HepG2 (cell line): Measurements from ENCODE around the gene SMARCAD1. TPM values are rescaled to one million over a fixed set of nuclear protein-coding genes. Genes with fewer than 3 reads are reported as not detected.
A peak's percentile ranks its signal among the peaks of the same experiment; 100 is the strongest.

Source experiments
- EED ChIP-seq: sonication (generic); formaldehyde crosslinking; IDR thresholded peaks from 2 replicates; pipeline ENCODE4 v1.5.0; 2020; ENCODE audit warnings: mild to moderate bottlenecking, missing genetic modification reagents
- HDAC2 ChIP-seq: sonication (generic); formaldehyde crosslinking; IDR thresholded peaks from 2 replicates; pipeline ENCODE4 v1.4.0; 2020; ENCODE audit warnings: missing genetic modification reagents
- HOXD1 ChIP-seq: sonication (generic); formaldehyde crosslinking; IDR thresholded peaks from 2 replicates; pipeline ENCODE4 v1.5.0; 2020; ENCODE audit warnings: missing genetic modification reagents
- MATR3 ChIP-seq: sonication (generic); formaldehyde crosslinking; IDR thresholded peaks from 2 replicates; pipeline ENCODE4 v1.4.0; 2020; ENCODE audit warnings: missing genetic modification reagents
- MAX ChIP-seq: IDR thresholded peaks from 2 replicates; pipeline ENCODE4 v1.6.1; 2012; ENCODE audit warnings: inconsistent platforms
- MED1 ChIP-seq: sonication (generic); formaldehyde crosslinking; IDR thresholded peaks from 2 replicates; pipeline ENCODE4 v1.4.0; 2020; ENCODE audit warnings: missing genetic modification reagents
- MYC ChIP-seq: sonication (generic); formaldehyde crosslinking; IDR thresholded peaks from 2 replicates; pipeline ENCODE4 v1.9.0; 2021; ENCODE audit warnings: missing genetic modification reagents, borderline replicate concordance
- SMAD3 ChIP-seq: sonication (generic); formaldehyde crosslinking; IDR thresholded peaks from 2 replicates; pipeline ENCODE4 v1.4.0; 2020; ENCODE audit warnings: missing genetic modification reagents
- SP2 ChIP-seq: sonication (generic); formaldehyde crosslinking; IDR thresholded peaks from 2 replicates; pipeline ENCODE4 v1.5.1; 2020; ENCODE audit warnings: mild to moderate bottlenecking, missing genetic modification reagents
- TBX3 ChIP-seq: fragments of 450-650 bp; IDR thresholded peaks from 2 replicates; pipeline ENCODE4 v1.6.1; 2017; ENCODE audit warnings: antibody characterized with exemption, mild to moderate bottlenecking, inconsistent platforms, borderline replicate concordance
- ZBED4 ChIP-seq: sonication (generic); formaldehyde crosslinking; IDR thresholded peaks from 2 replicates; pipeline ENCODE4 v1.4.0; 2020; ENCODE audit warnings: missing genetic modification reagents, borderline replicate concordance
- ZBTB25 ChIP-seq: IDR thresholded peaks from 2 replicates; pipeline ENCODE4 v1.6.1; 2018; ENCODE audit warnings: missing genetic modification reagents
- ZBTB7B ChIP-seq: sonication (generic); formaldehyde crosslinking; IDR thresholded peaks from 2 replicates; pipeline ENCODE4 v1.4.0; 2020; ENCODE audit warnings: missing genetic modification reagents
- ZBTB8A ChIP-seq: sonication (generic); formaldehyde crosslinking; IDR thresholded peaks from 2 replicates; pipeline ENCODE4 v1.4.0; 2020; ENCODE audit warnings: mild to moderate bottlenecking, low read depth, missing genetic modification reagents, borderline replicate concordance
- ZNF264 ChIP-seq: sonication (generic); formaldehyde crosslinking; IDR thresholded peaks from 2 replicates; pipeline ENCODE4 v1.4.0; 2020; ENCODE audit warnings: missing genetic modification reagents
- ZNF282 ChIP-seq: fragments of 450-650 bp; IDR thresholded peaks from 2 replicates; pipeline ENCODE4 v1.6.1; 2018; ENCODE audit not compliant: partially characterized antibody
- ZNF33B ChIP-seq: sonication (generic); formaldehyde crosslinking; IDR thresholded peaks from 2 replicates; pipeline ENCODE4 v1.5.1; 2020; ENCODE audit warnings: mild to moderate bottlenecking, missing genetic modification reagents
- ZNF512B ChIP-seq: sonication (generic); formaldehyde crosslinking; IDR thresholded peaks from 2 replicates; pipeline ENCODE4 v1.5.1; 2020; ENCODE audit warnings: missing genetic modification reagents, mild to moderate bottlenecking, borderline replicate concordance
- ZNF558 ChIP-seq: sonication (generic); formaldehyde crosslinking; IDR thresholded peaks from 2 replicates; pipeline ENCODE4 v1.9.0; 2022; ENCODE audit warnings: mild to moderate bottlenecking, missing genetic modification reagents, borderline replicate concordance
- ZNF672 ChIP-seq: sonication (generic); formaldehyde crosslinking; IDR thresholded peaks from 2 replicates; pipeline ENCODE4 v1.8.1; 2022; ENCODE audit warnings: missing genetic modification reagents
- polyA plus RNA-seq, 8 experiments: library from polyadenylated mRNA; depleted of rRNA in 3 of 8; stranded (reverse) in 7 of 8; unstranded in 1 of 8; fragments of >200 nt; fragmentation: Illumina TruSeq in 4 of 8; extraction: Trizol in 4 of 8; gene quantifications; 2 replicates each; pipeline versions ENCODE4 v1.2.1 to v1.2.3, GENCODE V29; 2011 to 2016; ENCODE audit warnings: low read depth in 4 of 8, missing spikeins in 1 of 8, mixed read lengths in 1 of 8; ENCODE audit not compliant: insufficient read depth in 1 of 8
- total RNA-seq, 5 experiments: library from RNA; depleted of rRNA; stranded (reverse); fragments of >200 nt; fragmentation: Illumina TruSeq; extraction: Trizol; gene quantifications; 2 replicates each; pipeline ENCODE4 v1.2.3, GENCODE V29; 2016; ENCODE audit warnings: low read depth in 1 of 5
- TF ChIP-seq, protein P1 (sequence below): sonication (generic); formaldehyde crosslinking; IDR thresholded peaks from 2 replicates; pipeline ENCODE4 v1.4.0; 2020; ENCODE audit warnings: missing genetic modification reagents

The SMARCAD1 gene
- total and polyA plus RNA-seq, 2 of the 13 experiments (the other 11 are each of a cell fraction or from before 2014, with no cell fraction given) = 18.2 to 35.9 TPM

DNA sequence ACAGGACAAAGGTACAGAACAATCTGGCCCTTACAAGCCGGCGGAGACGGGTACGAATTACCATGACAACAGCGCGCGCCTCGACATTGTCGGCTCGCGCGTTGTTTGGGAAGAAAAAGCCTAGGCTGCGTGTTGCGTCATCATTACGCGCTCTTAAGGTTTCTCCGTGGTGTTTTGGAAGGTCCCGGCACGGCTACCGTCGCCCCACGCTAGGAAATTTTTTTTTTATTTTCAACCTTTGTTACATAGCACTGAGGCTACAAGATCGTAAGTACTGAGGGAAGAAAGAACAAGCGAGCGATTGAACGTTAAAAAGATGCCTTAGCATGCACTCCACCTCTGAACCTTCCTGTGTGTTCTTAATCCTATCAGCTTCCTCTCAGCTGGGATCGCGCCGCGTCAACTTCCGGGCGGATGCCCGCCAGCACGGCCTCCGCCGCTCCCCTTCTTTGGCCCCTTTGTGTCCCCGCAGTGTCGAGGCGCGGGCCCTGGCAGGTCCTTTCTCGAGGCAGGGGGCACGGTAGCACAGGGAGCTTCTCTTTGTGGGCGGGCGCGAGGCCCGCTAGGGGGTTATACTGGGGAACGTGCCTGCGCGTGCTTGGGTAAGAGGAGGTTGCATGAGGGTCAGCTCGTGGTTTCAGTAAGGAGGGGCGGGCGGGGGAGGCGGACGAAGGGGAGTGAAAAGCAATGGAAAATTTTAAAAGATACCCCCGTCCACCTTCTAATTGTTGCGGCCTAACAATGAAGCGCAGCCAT is at the start of gene SMARCAD1 (continued):
- 0 out of 2 replicates have a peak, but pooled peaks have one; percentile 54 for TF ChIP-seq ZBTB25 (CRISPR knock-in tag)
- no peak for TF ChIP-seq ZBTB8A (CRISPR knock-in tag)
- TF ChIP-seq MED1 = peak; percentile 46; the same call in 1 of the 2 replicates
- peak; percentile 81; the same call in 1 of the 2 replicates for TF ChIP-seq ZBTB7B
- TF ChIP-seq SMAD3 (CRISPR knock-in tag) = peak; percentile 73
- peak; percentile 80 for TF ChIP-seq HDAC2
- no peak for TF ChIP-seq ZNF672 (CRISPR knock-in tag)
- TF ChIP-seq ZNF264 = no peak
- TF ChIP-seq MYC (CRISPR knock-in tag) = peak; percentile 94
- TF ChIP-seq HOXD1 (CRISPR knock-in tag) = no peak
- peak; percentile 47; the same call in 1 of the 2 replicates for TF ChIP-seq TBX3
- TF ChIP-seq ZNF512B = no peak
- TF ChIP-seq MATR3 = no peak
- TF ChIP-seq ZNF33B (CRISPR knock-in tag) = peak; percentile 73; the same call in 1 of the 2 replicates
- TF ChIP-seq ZBED4 = 0 out of 2 replicates have a peak, but pooled peaks have one; percentile 42
- no peak for TF ChIP-seq ZNF282
- no peak for TF ChIP-seq EED (CRISPR knock-in tag)
- peak; percentile 95 for TF ChIP-seq MAX
- TF ChIP-seq ZNF558 (CRISPR knock-in tag) = peak; percentile 85; the same call in 1 of the 2 replicates
- TF ChIP-seq SP2 (CRISPR knock-in tag) = peak; percentile 52
- TF ChIP-seq, protein P1, sequence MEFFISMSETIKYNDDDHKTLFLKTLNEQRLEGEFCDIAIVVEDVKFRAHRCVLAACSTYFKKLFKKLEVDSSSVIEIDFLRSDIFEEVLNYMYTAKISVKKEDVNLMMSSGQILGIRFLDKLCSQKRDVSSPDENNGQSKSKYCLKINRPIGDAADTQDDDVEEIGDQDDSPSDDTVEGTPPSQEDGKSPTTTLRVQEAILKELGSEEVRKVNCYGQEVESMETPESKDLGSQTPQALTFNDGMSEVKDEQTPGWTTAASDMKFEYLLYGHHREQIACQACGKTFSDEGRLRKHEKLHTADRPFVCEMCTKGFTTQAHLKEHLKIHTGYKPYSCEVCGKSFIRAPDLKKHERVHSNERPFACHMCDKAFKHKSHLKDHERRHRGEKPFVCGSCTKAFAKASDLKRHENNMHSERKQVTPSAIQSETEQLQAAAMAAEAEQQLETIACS = peak; percentile 82
